Endothelial cell of umbilical vein (primary cell): Measurements from ENCODE around the gene TPRX2. TPM values are rescaled to one million over a fixed set of nuclear protein-coding genes. Genes with fewer than 3 reads are reported as not detected.

Source experiments
- BruUV-seq: library from RNA; stranded (reverse); fragments of 400-500 nt; replicated peaks from 2 replicates; lab custom pipeline; 2021; lab: Mats Ljungman, UMichigan
- CTCF ChIA-PET: fragments of 300-600, 350-600 bp; sonication (Branson Sonifier 250); formaldehyde crosslinking; loops from one replicate; lab custom pipeline; 2021; ENCODE audit warnings: antibody characterized with exemption, inconsistent platforms; lab: Charles Lee
- POLR2A ChIA-PET: fragments of 300-600, 350-600 bp; sonication (Branson Sonifier 250); formaldehyde crosslinking; loops from one replicate; lab custom pipeline; 2021; ENCODE audit warnings: antibody characterized with exemption, inconsistent platforms; lab: Charles Lee
- DNase-seq: peaks from one replicate; pipeline ENCODE4 v3.0.0-alpha.2; 2011; ENCODE audit warnings: low read depth, low spot score
- FAIRE-seq: peaks from 2 replicates; lab custom pipeline; 2011; peaks lifted over from hg19 to GRCh38; lab: Jason Lieb, UNC
- H2AFZ ChIP-seq: 2 replicates; pipeline ENCODE4 v1.6.0; 2012; ENCODE audit warnings: low read depth, low read length, control low read depth, inconsistent platforms
- H3K27ac ChIP-seq: 2 replicates; pipeline ENCODE4 v1.5.1; 2011; ENCODE audit warnings: low read depth, mild to moderate bottlenecking, control low read depth, low read length, moderate library complexity; ENCODE audit not compliant: insufficient read depth
- H3K27me3 ChIP-seq, 2 experiments: 2 replicates each; pipeline versions ENCODE4 v1.6.0 to v1.6.1; 2011; ENCODE audit warnings: low read length in 2 of 2, mixed read lengths in 1 of 2; ENCODE audit not compliant: control insufficient read depth in 2 of 2, insufficient read depth in 2 of 2
- H3K36me3 ChIP-seq, 2 experiments: 2 replicates in 1 of 2; 3 replicates in 1 of 2; pipeline ENCODE4 v1.5.1; 2011; ENCODE audit warnings: low read length in 2 of 2, mild to moderate bottlenecking in 1 of 2, moderate library complexity in 1 of 2; ENCODE audit not compliant: control insufficient read depth in 2 of 2, insufficient read depth in 2 of 2; ENCODE audit errors: extremely low read depth in 1 of 2
- H3K4me1 ChIP-seq: 3 replicates; pipeline ENCODE4 v1.5.1; 2011; ENCODE audit warnings: mild to moderate bottlenecking, low read length; ENCODE audit not compliant: control insufficient read depth, insufficient read depth; ENCODE audit errors: extremely low read depth
- H3K4me2 ChIP-seq: 2 replicates; pipeline ENCODE4 v1.6.1; 2011; ENCODE audit warnings: low read length, control low read depth, mixed read lengths; ENCODE audit not compliant: insufficient read depth
- H3K4me3 ChIP-seq, 3 experiments: fragments of 200-600 bp in 1 of 3; sonication (generic), shearing (Covaris generic) in 1 of 3; replicated peaks in 1 of 3; 2 replicates each; pipeline ENCODE4 v1.5.1; 2011 to 2016; ENCODE audit warnings: control low read depth in 3 of 3, low read length in 3 of 3, mild to moderate bottlenecking in 2 of 3, inconsistent platforms in 1 of 3, low read depth in 1 of 3, moderate library complexity in 1 of 3; ENCODE audit not compliant: insufficient read depth in 1 of 3
- H3K79me2 ChIP-seq: 2 replicates; pipeline ENCODE4 v1.6.0; 2012; ENCODE audit warnings: low read length, inconsistent platforms; ENCODE audit not compliant: control insufficient read depth, insufficient read depth
- H3K9ac ChIP-seq: replicated peaks from 2 replicates; pipeline ENCODE3; 2011; ENCODE audit warnings: low read length, control low read depth; ENCODE audit not compliant: insufficient read depth; ENCODE audit errors: extremely low read depth
- H3K9me1 ChIP-seq: replicated peaks from 3 replicates; pipeline ENCODE4 v1.6.0; 2011; ENCODE audit warnings: mild to moderate bottlenecking, low read length; ENCODE audit not compliant: control insufficient read depth, insufficient read depth; ENCODE audit errors: extremely low read depth
- H3K9me3 ChIP-seq: replicated peaks from 2 replicates; pipeline ENCODE4 v1.5.1; 2012; ENCODE audit warnings: low read length, inconsistent platforms; ENCODE audit not compliant: control insufficient read depth, insufficient read depth
- H4K20me1 ChIP-seq: replicated peaks from 2 replicates; pipeline ENCODE3; 2011; ENCODE audit warnings: mild to moderate bottlenecking, low read length; ENCODE audit not compliant: control insufficient read depth, insufficient read depth; ENCODE audit errors: extremely low read depth
- CTCF ChIP-seq, 2 donors: IDR thresholded peaks; 1 replicate in 1 of 2; 2 replicates in 1 of 2; pipeline ENCODE4 v1.5.1; 2011; ENCODE audit warnings: low read length in 2 of 2, mild to moderate bottlenecking in 2 of 2, moderate library complexity in 2 of 2, control low read depth in 1 of 2, inconsistent platforms in 1 of 2, low read depth in 1 of 2; ENCODE audit not compliant: insufficient read depth in 1 of 2; ENCODE audit errors: extremely low read depth in 1 of 2
- FOS ChIP-seq: IDR thresholded peaks from 2 replicates; pipeline ENCODE4 v1.6.1; 2011; ENCODE audit warnings: mild to moderate bottlenecking, low read length, moderate library complexity, borderline replicate concordance; ENCODE audit not compliant: insufficient read depth
- GATA2 ChIP-seq: IDR thresholded peaks from 2 replicates; pipeline ENCODE4 v1.7.0; 2011; ENCODE audit warnings: low read depth, mild to moderate bottlenecking, moderate library complexity, mixed read lengths, low read length; ENCODE audit not compliant: insufficient read length, insufficient read depth
- JUN ChIP-seq: IDR thresholded peaks from 2 replicates; pipeline ENCODE4 v1.6.1; 2011; ENCODE audit warnings: borderline replicate concordance, low read depth; ENCODE audit not compliant: insufficient read length, insufficient read depth
- MAX ChIP-seq: IDR thresholded peaks from 2 replicates; pipeline ENCODE4 v1.6.1; 2011; ENCODE audit not compliant: insufficient read depth, insufficient read length
- MYC ChIP-seq: IDR thresholded peaks from one replicate; pipeline ENCODE4 v1.6.1; 2011; ENCODE audit warnings: mild to moderate bottlenecking, low read depth, low read length
- POLR2A ChIP-seq: IDR thresholded peaks from 2 replicates; pipeline ENCODE4 v1.6.1; 2012; ENCODE audit warnings: low read depth, mild to moderate bottlenecking, control low read depth, low read length
- POLR2AphosphoS5 ChIP-seq: IDR thresholded peaks from 2 replicates; pipeline ENCODE4 v1.6.1; 2012; ENCODE audit warnings: low read depth, mild to moderate bottlenecking, control low read depth, low read length, moderate library complexity; ENCODE audit not compliant: insufficient read depth
- dilution Hi-C: fragments of 300-500 bp; cut with MboI; formaldehyde crosslinking; loops from one replicate; pipeline ENCODE4 v1.15.0; 2019; ENCODE audit warnings: low sequenced_read_pairs; ENCODE audit not compliant: extremely low pct_ligation_motif_present
- intact Hi-C: fragments of 100-400 bp; cut with micrococcal nuclease; formaldehyde crosslinking; loops from one replicate; pipeline ENCODE4 v1.10.0; 2022
- polyA plus RNA-seq, 4 experiments: library from polyadenylated mRNA; depleted of rRNA in 3 of 4; stranded (reverse) in 3 of 4; unstranded in 1 of 4; fragments of >200 nt; gene quantifications; 2 replicates each; pipeline versions ENCODE4 v1.2.1 to v1.2.3, GENCODE V29; 2011 to 2012; ENCODE audit warnings: missing spikeins in 1 of 4
- total RNA-seq: library from RNA; stranded (reverse); gene quantifications from 2 replicates; pipeline ENCODE4 v1.2.3, GENCODE V29; 2021

TPRX2 gene
- total and polyA plus RNA-seq, 2 donors (not counting 3 experiments of a cell fraction or from before 2014, with no cell fraction given): not detected

DNA sequence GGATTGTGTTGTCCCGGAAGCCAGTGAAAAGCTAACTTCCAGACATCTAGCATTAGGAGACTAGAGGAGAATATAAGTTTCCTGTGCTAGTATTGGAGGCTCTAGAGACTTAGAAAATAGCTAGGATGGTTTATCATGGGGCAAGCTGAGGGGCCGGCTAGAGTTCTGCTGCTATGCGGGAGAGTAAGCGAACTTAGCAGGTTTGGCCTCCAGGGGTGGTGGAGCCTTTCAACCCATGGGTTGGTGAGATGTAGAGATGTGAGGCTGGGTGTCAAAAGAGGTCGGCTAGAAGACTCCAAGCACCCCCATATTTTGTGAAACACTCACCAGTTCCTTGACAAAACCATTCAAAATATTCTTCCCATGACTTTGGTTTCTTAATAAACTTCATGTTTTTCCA, 22.7 kb downstream of the TPRX2 start:
- no peak for TF ChIP-seq JUN
- TF ChIP-seq FOS: no peak
- no peak for TF ChIP-seq POLR2AphosphoS5
- TF ChIP-seq MYC: no peak
- no peak for TF ChIP-seq MAX
- TF ChIP-seq GATA2: no peak
- no peak for TF ChIP-seq POLR2A
- TF ChIP-seq CTCF (IDR thresholded peaks at IDR 0.05; ENCODE audit: extremely low read depth in 1 of 2, insufficient read depth in 1 of 2, low read depth in 1 of 2, low read length in 2 of 2): no peak
- DNase-seq (no peak), FAIRE-seq (no peak)
- CTCF ChIA-PET: interaction anchor here (1.4 kb wide), 1 partner anchor 13 kb away, joined by 4 read pairs; no protein-coding TSS in a partner anchor
- H3K27ac ChIP-seq: no peak overlapping the region
- no peaks in the 10 kb centered on the region for H3K9me3 ChIP-seq
- H3K27me3 ChIP-seq: no peaks in the 10 kb centered on the region
- no peak overlapping the region for H3K4me2 ChIP-seq
- no TSS peak for BruUV-seq
- no peaks in the 10 kb centered on the region for H3K36me3 ChIP-seq
- dilution Hi-C loops (no loop called here), intact Hi-C loops (no loop called here)
- no peak overlapping the region for H3K4me3 ChIP-seq
- no peaks in the 10 kb centered on the region for H3K4me1 ChIP-seq
- H4K20me1 ChIP-seq: no peaks in the 10 kb centered on the region
- POLR2A ChIA-PET: no interaction called here
- H3K9me1 ChIP-seq: no peaks in the 10 kb centered on the region
- H3K79me2 ChIP-seq: no peaks in the 10 kb centered on the region
- no peak overlapping the region for H3K9ac ChIP-seq
- no peak overlapping the region for H2AFZ ChIP-seq
